GM18861 (cell line): ENCODE measurements around the gene GPR15LG.
A peak's percentile ranks its signal among the peaks of the same experiment; 100 is the strongest.

ENCODE experiments used
- ATAC-seq: cut with Tn5 transposase; IDR thresholded peaks from one replicate; pipeline ENCODE4 v1.9.1; 2021; ENCODE audit not compliant: unreplicated experiment

Gene GPR15LG

GRCh38 chr10:84214046-84214572 lies 40.5 kb downstream of the GPR15LG start:
- ATAC-seq: no peak

GRCh38 chr10:84214612-84215235 lies 41.1 kb downstream of the GPR15LG start:
- peak; percentile 76 for ATAC-seq

GRCh38 chr10:84216834-84217233 lies 43.2 kb downstream of the GPR15LG start:
- no peak for ATAC-seq

GRCh38 chr10:84217746-84218145 lies 44.1 kb downstream of the GPR15LG start:
- ATAC-seq: no peak

- no peak for ATAC-seq
Observed at GRCh38 chr10:84221916-84222315, 48.3 kb downstream of the GPR15LG start.

GRCh38 chr10:84224411-84225028 lies 50.9 kb downstream of the GPR15LG start:
- no peak for ATAC-seq

GRCh38 chr10:84225427-84226173 lies 52.0 kb downstream of the GPR15LG start, which contains the start of gene LRIT2:
TSS of gene LRIT2 (minus strand) at chr10:84225544. CDS start at chr10:84225520, 24 bp downstream.
- ATAC-seq: no peak

GRCh38 chr10:84226616-84227015 lies 53.0 kb downstream of the GPR15LG start:
- ATAC-seq: no peak

GRCh38 chr10:84227810-84228209 lies 54.2 kb downstream of the GPR15LG start:
- no peak for ATAC-seq

GRCh38 chr10:84230359-84230758 lies 56.8 kb downstream of the GPR15LG start:
- ATAC-seq: no peak

- ATAC-seq: no peak
Observed at GRCh38 chr10:84232376-84232775, 58.8 kb downstream of the GPR15LG start.

GRCh38 chr10:84233940-84234339 lies 60.3 kb downstream of the GPR15LG start:
- ATAC-seq: no peak

- no peak for ATAC-seq
Observed at GRCh38 chr10:84234479-84234878, 60.9 kb downstream of the GPR15LG start.
